GM12891 (cell line): ENCODE data around the gene HCN1.

Source experiments
- POLR2A ChIP-seq: IDR thresholded peaks from 2 replicates; pipeline ENCODE4 v1.6.1; 2011; ENCODE audit warnings: low read depth, low read length, control low read depth
- POLR2AphosphoS5 ChIP-seq: IDR thresholded peaks from 2 replicates; pipeline ENCODE4 v1.6.1; 2011; ENCODE audit warnings: low read depth, low read length, control low read depth
- POU2F2 ChIP-seq: IDR thresholded peaks from 2 replicates; pipeline ENCODE4 v1.6.1; 2011; ENCODE audit warnings: low read depth, mild to moderate bottlenecking, control low read depth, low read length, moderate library complexity
- SPI1 ChIP-seq: IDR thresholded peaks from 2 replicates; pipeline ENCODE4 v1.6.1; 2011; ENCODE audit warnings: low read depth, low read length, control low read depth
- TAF1 ChIP-seq: IDR thresholded peaks from 2 replicates; pipeline ENCODE4 v1.6.1; 2011; ENCODE audit warnings: low read depth, low read length, control low read depth

DNA sequence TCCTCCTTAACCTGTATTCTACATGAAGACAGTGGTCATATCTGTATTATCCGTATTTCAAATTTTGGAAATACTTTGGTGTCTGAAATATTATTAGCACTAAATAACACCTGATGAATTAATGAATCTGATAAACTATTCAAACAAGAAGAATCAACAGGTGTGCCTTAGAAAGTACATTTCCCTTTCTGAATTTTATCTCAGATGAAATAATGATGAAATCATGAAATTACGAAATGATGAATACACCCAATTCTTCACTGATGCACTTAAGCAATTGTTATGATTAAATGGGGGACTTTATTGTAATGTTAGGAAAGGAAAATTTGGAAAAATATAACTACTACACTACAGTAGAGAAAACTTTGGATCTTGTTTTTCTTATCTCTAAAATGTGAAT is 313.6 kb downstream of the HCN1 start:
- TF ChIP-seq POLR2AphosphoS5 (no peak), POLR2A (no peak), TAF1 (no peak), POU2F2 (no peak), SPI1 (no peak)
